ENCODE measurements around the gene CD247.

Gene CD247

GRCh38 chr1:167510244-167510643 is 8.1 kb downstream of the CD247 start:
- no peak for DNase-seq

GRCh38 chr1:167509587-167509986 is 8.7 kb downstream of the CD247 start:
- DNase-seq: no peak

- DNase-seq: no peak
Observed at GRCh38 chr1:167507719-167508118, 10.6 kb downstream of the CD247 start.

GRCh38 chr1:167504467-167504827 is 13.9 kb downstream of the CD247 start:
- DNase-seq: no peak

- no peak for DNase-seq
Observed at GRCh38 chr1:167503626-167504466, 14.5 kb downstream of the CD247 start.

GRCh38 chr1:167502719-167503462 is 15.4 kb downstream of the CD247 start:
- no peak for DNase-seq

GRCh38 chr1:167502192-167502551 is 16.2 kb downstream of the CD247 start:
- no peak for DNase-seq

- DNase-seq: no peak
Observed at GRCh38 chr1:167501515-167502191, 16.7 kb downstream of the CD247 start.

GRCh38 chr1:167500283-167500860 is 18.0 kb downstream of the CD247 start:
- DNase-seq: no peak

- peak; percentile 66 for DNase-seq
Observed at GRCh38 chr1:167499664-167500101, 18.6 kb downstream of the CD247 start.

GRCh38 chr1:167499106-167499505 is 19.2 kb downstream of the CD247 start:
- no peak for DNase-seq

- no peak for DNase-seq
Observed at GRCh38 chr1:167496797-167497619, 21.3 kb downstream of the CD247 start.

- DNase-seq: no peak
Observed at GRCh38 chr1:167493372-167493771, 25.0 kb downstream of the CD247 start.

GRCh38 chr1:167492481-167492910 is 25.8 kb downstream of the CD247 start:
- no peak for DNase-seq

- no peak for DNase-seq
Observed at GRCh38 chr1:167491586-167492461, 26.5 kb downstream of the CD247 start.

- DNase-seq: no peak
Observed at GRCh38 chr1:167490765-167491164, 27.6 kb downstream of the CD247 start.

- no peak for DNase-seq
Observed at GRCh38 chr1:167489571-167490340, 28.6 kb downstream of the CD247 start.

- DNase-seq: no peak
Observed at GRCh38 chr1:167488786-167489185, 29.5 kb downstream of the CD247 start.

- DNase-seq: no peak
Observed at GRCh38 chr1:167487614-167488013, 30.7 kb downstream of the CD247 start.

GRCh38 chr1:167486090-167486824 is 32.1 kb downstream of the CD247 start:
- no peak for DNase-seq

Data from NCI-H1048 (cell line).